Body of pancreas (tissue), 4 donors: Measurements from ENCODE around the gene UBE2Q2.

ENCODE experiments used
- CTCF ChIP-seq, 7 experiments: fragments of 450-650 bp in 4 of 7; fragments of 200-600 bp in 3 of 7; sonication (generic) in 3 of 7; IDR thresholded peaks; one replicate each; pipeline ENCODE4 v1.5.1; 2016 to 2019; ENCODE audit warnings: antibody characterized with exemption in 7 of 7
- POLR2A ChIP-seq, 3 donors: fragments of 450-650 bp; IDR thresholded peaks; one replicate each; pipeline ENCODE4 v1.6.1; 2016; ENCODE audit warnings: antibody characterized with exemption in 3 of 3, mild to moderate bottlenecking in 2 of 3

DNA sequence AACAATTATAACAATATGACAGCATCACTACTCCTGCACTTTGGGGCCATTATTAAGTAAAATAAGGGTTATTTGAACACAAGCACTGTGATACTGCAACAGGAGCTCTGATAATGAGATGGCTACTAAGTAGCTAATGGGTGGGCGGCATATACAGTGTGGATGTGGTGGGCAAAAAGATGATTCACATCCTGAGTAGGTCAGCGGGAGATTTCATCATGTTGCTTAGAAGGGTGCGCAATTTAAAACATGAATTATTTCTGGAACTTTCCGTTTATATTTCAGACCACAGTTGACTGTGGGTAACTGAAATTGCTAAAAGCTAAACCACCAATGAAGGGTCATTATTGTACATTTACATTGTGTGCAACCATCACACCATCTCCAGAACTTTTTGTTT is 102.7 kb downstream of the UBE2Q2 start:
- TF ChIP-seq CTCF (IDR thresholded peaks at IDR 0.05) (no peak), POLR2A (IDR thresholded peaks at IDR 0.05) (no peak)
